Activated T-helper 17 cell treated with anti-CD3 and anti-CD28 coated beads, Interleukin-2, amount 50 U/mL, for 72 hours (primary cell): ENCODE measurements around the gene TP53AIP1. TPM values are rescaled to one million over a fixed set of nuclear protein-coding genes. Genes with fewer than 3 reads are reported as not detected.

Experiments used
- ATAC-seq: fragments of 150-1000 bp; cut with Tn5 transposase; replicated peaks from 2 replicates; pipeline ENCODE4 v1.10.0; 2021; ENCODE audit warnings: mild to moderate bottlenecking, moderate library complexity
- H3K27ac Mint-ChIP-seq: one replicate; pipeline ENCODE4 v1.8.0; 2022; ENCODE audit warnings: mixed read lengths
- H3K27me3 Mint-ChIP-seq: one replicate; pipeline ENCODE4 v1.8.0; 2022; ENCODE audit warnings: mixed read lengths
- H3K36me3 Mint-ChIP-seq: one replicate; pipeline ENCODE4 v1.8.0; 2022; ENCODE audit warnings: low read depth, mild to moderate bottlenecking, mixed read lengths
- H3K4me1 Mint-ChIP-seq: one replicate; pipeline ENCODE4 v1.8.0; 2022; ENCODE audit warnings: mixed read lengths
- H3K4me3 Mint-ChIP-seq: one replicate; pipeline ENCODE4 v1.8.0; 2022; ENCODE audit warnings: mild to moderate bottlenecking, mixed read lengths
- H3K9me3 Mint-ChIP-seq: one replicate; pipeline ENCODE4 v1.8.0; 2022; ENCODE audit warnings: mixed read lengths
- total RNA-seq, 2 donors: library from RNA; stranded (reverse); gene quantifications; one replicate each; pipeline ENCODE4 v1.2.3, GENCODE V29; 2022

TP53AIP1 gene
- total RNA-seq, 2 donors from 2014 or later = not detected

GRCh38 chr11:128889657-128890213 lies 52.9 kb downstream of the TP53AIP1 start:
- ATAC-seq = no peak
- H3K9me3 Mint-ChIP-seq = no peaks in the 10 kb centered on the region
- H3K36me3 Mint-ChIP-seq = no peaks in the 10 kb centered on the region
- peak overlapping the region; percentile 57 for H3K4me3 Mint-ChIP-seq
- H3K4me1 Mint-ChIP-seq = no peaks in the 10 kb centered on the region
- no peak overlapping the region for H3K27ac Mint-ChIP-seq
- H3K27me3 Mint-ChIP-seq = peaks cover 50% of the 10 kb centered on the region

GRCh38 chr11:128888034-128888985 lies 54.4 kb downstream of the TP53AIP1 start:
- peaks cover 50% of the 10 kb centered on the region for H3K27me3 Mint-ChIP-seq

GRCh38 chr11:128886406-128887124 lies 56.1 kb downstream of the TP53AIP1 start:
- H3K27ac Mint-ChIP-seq = no peak overlapping the region
- peak; percentile 22 for ATAC-seq
- H3K4me1 Mint-ChIP-seq = no peaks in the 10 kb centered on the region
- no peak overlapping the region for H3K4me3 Mint-ChIP-seq
- no peaks in the 10 kb centered on the region for H3K36me3 Mint-ChIP-seq
- H3K9me3 Mint-ChIP-seq = no peaks in the 10 kb centered on the region
- peaks cover 51% of the 10 kb centered on the region for H3K27me3 Mint-ChIP-seq

More at GRCh38 chr11:128888034-128888985, 54.4 kb downstream of the TP53AIP1 start:
- Mint-ChIP-seq H3K36me3 (no peaks in the 10 kb centered on the region), H3K4me3 (no peak overlapping the region), H3K27ac (no peak overlapping the region), H3K9me3 (no peaks in the 10 kb centered on the region), H3K4me1 (no peaks in the 10 kb centered on the region)
- no peak for ATAC-seq

Other genes starting within 250 kb of the TP53AIP1 start
- gene FLI1, start 248.8 kb downstream of the TP53AIP1 start, total RNA-seq = 10 to 100 TPM; 55.6 to 73.4 TPM
- not detected for gene KCNJ1, start 75.6 kb downstream of the TP53AIP1 start, total RNA-seq
- not detected for gene KCNJ5, start 51.5 kb downstream of the TP53AIP1 start, total RNA-seq
- gene ARHGAP32, start 249.5 kb upstream of the TP53AIP1 start, total RNA-seq = 1 to 10 TPM; 2.1 to 3.4 TPM